HG02642 (cell line): ENCODE measurements around the gene SFRP4.
A peak's percentile ranks its signal among the peaks of the same experiment; 100 is the strongest.

Experiments used
- ATAC-seq: cut with Tn5 transposase; IDR thresholded peaks from one replicate; pipeline ENCODE4 v1.9.1; 2021; ENCODE audit warnings: mild to moderate bottlenecking; ENCODE audit not compliant: unreplicated experiment, poor library complexity

SFRP4 gene

DNA sequence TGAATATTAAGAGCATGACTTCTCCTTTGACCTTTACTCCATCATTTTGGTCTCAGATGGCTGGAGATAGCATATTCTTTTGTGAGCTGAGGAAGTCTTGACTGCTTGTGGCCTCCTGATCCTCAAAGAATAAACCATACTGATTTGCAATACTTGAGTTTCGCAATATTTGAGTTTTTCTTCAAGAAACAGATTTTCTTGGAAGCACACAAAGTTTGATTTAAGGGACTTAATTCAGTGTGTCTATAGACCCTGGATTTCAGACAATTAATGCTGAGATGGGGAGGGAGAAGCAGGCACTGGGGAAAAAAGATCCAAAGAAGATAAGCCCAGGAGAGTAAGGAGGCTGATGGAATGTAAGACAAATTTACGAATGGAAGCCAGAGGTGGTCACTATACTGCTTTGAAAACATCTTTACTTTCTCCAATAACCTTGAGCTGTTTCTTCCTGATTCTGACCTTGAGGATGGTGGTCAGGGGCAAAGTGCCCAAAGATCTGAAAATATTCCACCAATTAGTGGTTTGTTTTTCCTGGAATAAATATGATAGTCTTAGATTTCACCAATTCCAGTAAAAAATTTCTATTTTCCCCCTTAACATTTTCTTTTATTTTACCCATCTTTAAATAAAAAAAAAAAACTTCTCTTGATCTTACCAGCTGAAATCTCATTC lies 11.3 kb upstream of the SFRP4 start:
- no peak for ATAC-seq

GRCh38 chr7:37925620-37926019 lies 9.0 kb upstream of the SFRP4 start:
- no peak for ATAC-seq

GRCh38 chr7:37924491-37925041 lies 7.9 kb upstream of the SFRP4 start:
- ATAC-seq, result no peak

- no peak for ATAC-seq
Observed at GRCh38 chr7:37923996-37924395, 7.4 kb upstream of the SFRP4 start.

- ATAC-seq, result no peak
Observed at GRCh38 chr7:37921876-37922275, 5.3 kb upstream of the SFRP4 start.

GRCh38 chr7:37920849-37921805 lies 4.5 kb upstream of the SFRP4 start:
- ATAC-seq, result peak; percentile 42

DNA sequence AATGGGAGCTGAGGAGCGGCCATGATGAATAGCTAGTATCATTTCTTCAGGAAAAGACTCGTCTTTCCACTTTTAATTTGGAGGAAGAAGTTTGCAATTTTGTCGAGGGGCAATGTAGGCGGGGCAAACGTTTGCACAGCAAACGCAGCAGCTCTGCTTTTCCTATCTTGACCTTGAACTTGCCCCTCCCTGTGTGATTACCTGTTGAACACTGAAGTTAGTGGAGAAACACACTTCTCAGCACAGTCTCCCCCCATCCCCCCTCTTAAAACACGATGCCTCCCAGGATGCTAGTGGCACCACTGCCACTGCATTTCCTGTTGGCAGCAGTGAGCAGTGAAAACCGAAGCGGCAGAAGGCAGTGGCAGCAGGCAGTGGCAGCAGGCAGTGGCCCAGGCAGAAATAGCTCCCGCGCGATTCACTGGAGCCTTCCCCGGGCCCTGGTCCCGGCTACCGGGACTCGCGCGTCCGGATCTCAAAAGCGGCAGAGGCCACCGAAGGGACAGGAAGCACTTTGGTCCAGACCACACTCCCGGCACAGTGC lies 3.8 kb upstream of the SFRP4 start, which contains the start of gene EPDR1:
EPDR1 (plus strand) TSS at position 336 of the 544 bp plus-strand sequence. CDS start 300 bp downstream, outside the sequence.
- ATAC-seq, result peak; percentile 50

DNA sequence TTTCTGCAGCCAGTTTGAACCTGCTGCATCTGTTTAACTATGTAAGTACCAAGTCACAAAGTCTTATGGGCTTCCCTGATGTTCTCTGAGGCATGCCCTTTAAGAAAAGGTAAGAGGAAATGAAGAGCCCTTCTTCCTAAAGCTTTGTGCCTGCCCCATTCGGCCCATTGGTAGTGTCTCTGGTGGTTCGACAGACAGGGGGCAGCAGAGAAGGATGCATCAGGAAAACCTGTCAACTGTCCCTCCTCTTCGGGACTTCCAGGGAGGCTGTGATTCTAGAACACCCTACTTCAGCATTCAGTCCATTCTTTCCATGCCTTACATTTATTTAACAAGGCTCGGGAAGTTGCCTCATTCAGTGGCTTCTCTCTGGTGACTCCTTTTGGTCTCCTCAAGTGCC lies 1.9 kb upstream of the SFRP4 start:
- no peak for ATAC-seq

GRCh38 chr7:37916017-37916672 lies 472 bp downstream of the SFRP4 start:
- ATAC-seq, result no peak

GRCh38 chr7:37915438-37915837 lies 1.2 kb downstream of the SFRP4 start:
- no peak for ATAC-seq

- ATAC-seq, result no peak
Observed at GRCh38 chr7:37912756-37913155, 3.9 kb downstream of the SFRP4 start.

- ATAC-seq, result no peak
Observed at GRCh38 chr7:37908221-37908788, 8.3 kb downstream of the SFRP4 start.

- ATAC-seq, result no peak
Observed at GRCh38 chr7:37901890-37902524, 14.6 kb downstream of the SFRP4 start.

GRCh38 chr7:37901236-37901827 lies 15.3 kb downstream of the SFRP4 start:
- no peak for ATAC-seq

GRCh38 chr7:37899712-37900247 lies 16.8 kb downstream of the SFRP4 start:
- ATAC-seq, result no peak

GRCh38 chr7:37894671-37895070 lies 21.9 kb downstream of the SFRP4 start:
- no peak for ATAC-seq

DNA sequence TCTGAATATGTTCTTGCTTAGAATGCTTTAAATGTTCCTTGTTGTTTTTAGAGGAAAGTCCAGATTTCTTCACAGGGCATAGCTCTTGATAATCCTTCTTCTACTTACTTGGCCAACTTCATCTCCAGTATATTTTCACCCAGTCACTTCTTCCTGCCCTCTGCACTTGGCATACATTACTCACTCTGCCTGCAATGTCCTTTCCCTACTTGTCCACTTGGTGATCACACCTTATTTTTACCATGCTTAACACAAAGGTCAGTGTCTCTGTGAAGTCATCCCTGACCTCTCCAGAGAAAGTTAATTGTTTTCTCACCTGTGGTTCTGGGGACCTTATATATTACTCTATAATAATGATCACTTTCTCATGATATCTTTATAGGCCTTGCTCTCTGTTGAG lies 23.3 kb downstream of the SFRP4 start:
- ATAC-seq, result no peak

GRCh38 chr7:37882086-37882485 lies 34.5 kb downstream of the SFRP4 start:
- no peak for ATAC-seq
